Thymus (tissue), 11 donors: ENCODE measurements around the gene IGLON5. TPM values are rescaled to one million over a fixed set of nuclear protein-coding genes. Genes with fewer than 3 reads are reported as not detected.

Source experiments
- DNase-seq, 9 donors: peaks; one replicate each; pipeline ENCODE4 v3.0.0-alpha.2; 2013; ENCODE audit warnings: low spot score in 9 of 9, low read depth in 6 of 9, missing footprints in 1 of 9
- H3K27ac ChIP-seq, 2 donors: one replicate each; pipeline ENCODE4 v1.5.1; 2013; ENCODE audit warnings: control low read depth in 1 of 2, low read depth in 1 of 2, low read length in 1 of 2, mild to moderate bottlenecking in 1 of 2, moderate library complexity in 1 of 2
- H3K27me3 ChIP-seq, 2 donors: one replicate each; pipeline ENCODE4 v1.5.1; 2013; ENCODE audit warnings: low read length in 1 of 2; ENCODE audit not compliant: control insufficient read depth in 2 of 2, insufficient read depth in 1 of 2
- H3K36me3 ChIP-seq, 2 donors: one replicate each; pipeline ENCODE4 v1.5.1; 2013; ENCODE audit warnings: low read length in 1 of 2, mild to moderate bottlenecking in 1 of 2, moderate library complexity in 1 of 2; ENCODE audit not compliant: control insufficient read depth in 2 of 2, insufficient read depth in 2 of 2
- H3K4me1 ChIP-seq, 2 donors: one replicate each; pipeline ENCODE4 v1.5.1; 2013; ENCODE audit warnings: low read length in 2 of 2; ENCODE audit not compliant: control insufficient read depth in 2 of 2, insufficient read depth in 2 of 2
- H3K4me3 ChIP-seq, 2 donors: one replicate each; pipeline ENCODE4 v1.5.1; 2013; ENCODE audit warnings: low read length in 2 of 2, control low read depth in 1 of 2, mild to moderate bottlenecking in 1 of 2
- H3K9me3 ChIP-seq, 2 donors: one replicate each; pipeline ENCODE4 v1.5.1; 2013; ENCODE audit warnings: low read length in 1 of 2, mild to moderate bottlenecking in 1 of 2; ENCODE audit not compliant: control insufficient read depth in 2 of 2, insufficient read depth in 1 of 2
- WGBS: extraction: QIAGEN DNeasy Blood & Tissue Kit; methylation state at CpG from one replicate; pipeline ENCODE4 v1.1.7; 2013; 5-methylcytosine and 5-hydroxymethylcytosine counted together
- polyA plus RNA-seq: library from polyadenylated mRNA; stranded (reverse); fragments of 200-250 nt; gene quantifications from one replicate; pipeline ENCODE4 v1.2.3, GENCODE V29; 2013
- total RNA-seq: library from RNA; stranded (reverse); fragments of 120-200 nt; gene quantifications from one replicate; pipeline ENCODE4 v1.2.4, GENCODE V29; 2013
- donor health status: healthy.

Gene IGLON5
- total and polyA plus RNA-seq, 2 donors = 0.25 TPM; not detected in 1

- WGBS = under 1% methylated on average over 27 of the region's 27 CpGs
- H3K4me3 ChIP-seq = peak within 1 kb of the TSS; percentile 69 to 85
- no peaks in the 10 kb centered on the region for H3K27me3 ChIP-seq
- H3K27ac ChIP-seq = peak within 1 kb of the TSS; percentile 85 to 88
- H3K9me3 ChIP-seq = no peaks in the 10 kb centered on the region
- peaks cover 10 to 58% of the 10 kb centered on the region in 2 donors for H3K4me1 ChIP-seq
- no peak for DNase-seq
- H3K36me3 ChIP-seq = no peaks in the 10 kb centered on the region
These were observed 54.5 kb downstream of the IGLON5 start, which contains the start of gene ETFB for GRCh38 chr19:51365965-51366388. ETFB (minus strand) TSS chr19:51366388; CDS start chr19:51366326, 62 bp downstream.

GRCh38 chr19:51366389-51367254 is 55.2 kb downstream of the IGLON5 start:
- Histone ChIP-seq H3K4me3 (peak overlapping the region; percentile 69 to 85), H3K27me3 (no peaks in the 10 kb centered on the region), H3K27ac (peak overlapping the region; percentile 85 to 88), H3K36me3 (no peaks in the 10 kb centered on the region), H3K4me1 (peaks cover 10 to 64% of the 10 kb centered on the region in 2 donors), H3K9me3 (no peaks in the 10 kb centered on the region)
- WGBS = under 1% methylated on average over 54 of the region's 54 CpGs
- DNase-seq = peak; percentile 79 to 97 (median 90)

GRCh38 chr19:51367255-51367564 is 55.8 kb downstream of the IGLON5 start:
- Histone ChIP-seq H3K27me3 (no peaks in the 10 kb centered on the region), H3K4me3 (peak overlapping the region; percentile 69 to 85), H3K27ac (peak overlapping the region; percentile 77 to 88), H3K9me3 (no peaks in the 10 kb centered on the region), H3K36me3 (no peaks in the 10 kb centered on the region), H3K4me1 (peaks cover 13 to 67% of the 10 kb centered on the region in 2 donors)
- DNase-seq = no peak
- under 1% methylated on average over 15 of the region's 15 CpGs for WGBS

GRCh38 chr19:51367565-51368365 is 56.3 kb downstream of the IGLON5 start:
- no peaks in the 10 kb centered on the region for H3K27me3 ChIP-seq
- no peaks in the 10 kb centered on the region for H3K9me3 ChIP-seq
- no peaks in the 10 kb centered on the region for H3K36me3 ChIP-seq
- peak overlapping the region; percentile 69 to 85 for H3K4me3 ChIP-seq
- H3K27ac ChIP-seq = peak overlapping the region; percentile 80 to 88
- WGBS = under 1% methylated on average over 64 of the region's 64 CpGs
- H3K4me1 ChIP-seq = peaks cover 15 to 67% of the 10 kb centered on the region in 2 donors
- DNase-seq = peak; percentile 77 to 96 (median 91)

- DNase-seq = peak in 1 of 9 donors; percentile 31
- H3K27me3 ChIP-seq = no peaks in the 10 kb centered on the region
- no peaks in the 10 kb centered on the region for H3K36me3 ChIP-seq
- peaks cover 16 to 70% of the 10 kb centered on the region in 2 donors for H3K4me1 ChIP-seq
- H3K4me3 ChIP-seq = peak within 1 kb of the TSS; percentile 69 to 85
- 62% methylated on average over 23 of the region's 23 CpGs for WGBS
- H3K27ac ChIP-seq = peak within 1 kb of the TSS; percentile 80 to 83
- H3K9me3 ChIP-seq = no peaks in the 10 kb centered on the region
These were observed 57.2 kb downstream of the IGLON5 start, which contains the start of gene CLDND2 for GRCh38 chr19:51368366-51369282. CLDND2 (minus strand) TSS chr19:51369003; CDS start chr19:51368577, 426 bp downstream.

GRCh38 chr19:51370230-51370629 is 58.8 kb downstream of the IGLON5 start:
- DNase-seq = no peak
- Histone ChIP-seq H3K36me3 (no peaks in the 10 kb centered on the region), H3K27ac (no peak overlapping the region), H3K27me3 (no peaks in the 10 kb centered on the region), H3K9me3 (no peaks in the 10 kb centered on the region), H3K4me3 (no peak overlapping the region), H3K4me1 (peaks cover 16 to 61% of the 10 kb centered on the region in 2 donors)
- 96% methylated on average over 4 of the region's 4 CpGs for WGBS

- Histone ChIP-seq H3K4me1 (peaks cover 20 to 63% of the 10 kb centered on the region in 2 donors), H3K27me3 (no peaks in the 10 kb centered on the region), H3K27ac (no peak overlapping the region), H3K9me3 (no peaks in the 10 kb centered on the region), H3K4me3 (no peak overlapping the region), H3K36me3 (no peaks in the 10 kb centered on the region)
- WGBS = 97% methylated on average over 8 of the region's 8 CpGs
- no peak for DNase-seq
These were observed 59.8 kb downstream of the IGLON5 start for GRCh38 chr19:51371186-51371690.

GRCh38 chr19:51372021-51372648 is 60.7 kb downstream of the IGLON5 start:
- 87% methylated on average over 18 of the region's 18 CpGs for WGBS
- no peak for DNase-seq
- H3K9me3 ChIP-seq = no peaks in the 10 kb centered on the region
- H3K4me1 ChIP-seq = peaks cover 20 to 64% of the 10 kb centered on the region in 2 donors
- peak overlapping the region in 1 of 2 donors; percentile 4 for H3K4me3 ChIP-seq
- H3K27ac ChIP-seq = peak overlapping the region; percentile 21 to 71
- H3K36me3 ChIP-seq = no peaks in the 10 kb centered on the region
- H3K27me3 ChIP-seq = no peaks in the 10 kb centered on the region
